IPS-18c (cell line): Measurements from ENCODE around the gene DLG2.

Experiments used
- H3K4me3 ChIP-seq: 2 replicates; pipeline ENCODE4 v1.7.0; 2013; ENCODE audit warnings: low read depth, mild to moderate bottlenecking, low read length, moderate library complexity; ENCODE audit not compliant: insufficient read depth
- H3K9me3 ChIP-seq: one replicate; pipeline ENCODE4 v1.6.1; 2013; ENCODE audit warnings: mild to moderate bottlenecking, low read length, moderate library complexity; ENCODE audit not compliant: control insufficient read depth, insufficient read depth

Gene DLG2

DNA sequence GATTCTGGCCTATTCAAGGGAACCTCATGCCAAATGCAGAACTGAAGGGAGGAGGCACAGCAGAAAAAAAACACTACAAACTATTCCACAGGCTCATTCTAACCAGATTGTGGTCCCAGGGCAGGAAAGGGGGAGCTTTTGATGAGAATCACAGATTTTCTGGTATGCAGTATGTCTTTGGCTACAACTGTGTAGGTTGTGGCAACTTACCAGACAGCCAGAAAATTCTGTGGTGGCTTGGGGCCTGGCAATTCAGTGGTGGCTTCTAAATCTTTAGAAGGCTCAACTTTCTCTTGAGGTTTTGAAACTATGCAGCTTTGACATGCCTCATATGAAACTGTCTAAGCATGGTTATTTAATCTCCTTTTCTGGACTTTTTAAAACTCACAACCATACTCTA, 1490.2 kb downstream of the DLG2 start:
- Histone ChIP-seq H3K9me3 (no peaks in the 10 kb centered on the region), H3K4me3 (no peak overlapping the region)

DNA sequence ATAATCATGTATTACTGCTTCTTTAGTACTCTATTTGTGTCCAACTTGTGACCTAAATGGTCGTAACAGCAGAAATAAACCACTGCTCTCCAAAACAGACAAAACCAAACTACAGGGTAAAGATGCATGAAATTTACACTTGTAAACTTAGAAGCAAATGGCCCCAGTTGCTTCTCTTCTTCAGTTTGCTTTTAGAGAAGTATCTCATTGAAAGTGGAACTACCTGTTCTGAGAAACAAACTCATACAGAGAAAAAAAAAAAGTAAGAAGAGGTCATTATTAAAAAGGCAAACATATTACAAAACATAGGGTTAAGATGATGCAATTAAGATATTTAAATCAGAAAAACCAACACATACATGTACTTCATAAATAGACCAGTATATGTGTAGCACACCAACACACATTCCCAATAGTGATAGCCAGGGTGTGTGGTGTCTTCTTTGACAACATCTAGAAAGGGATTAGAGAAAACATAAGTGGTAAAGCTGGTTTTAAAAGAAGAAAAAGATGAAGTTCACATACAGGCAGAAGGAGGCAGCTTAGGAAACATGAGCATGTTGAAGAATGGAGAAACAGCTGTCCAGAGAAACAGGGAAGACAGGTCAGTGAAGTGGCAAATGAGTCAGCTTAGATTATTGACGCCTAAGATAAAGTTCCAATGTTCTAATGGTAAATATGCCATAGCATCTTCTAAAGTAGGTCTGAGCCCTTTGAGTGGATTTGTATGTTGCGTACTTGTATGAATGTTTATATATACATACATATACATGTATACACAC, 1496.3 kb downstream of the DLG2 start:
- no peak overlapping the region for H3K4me3 ChIP-seq
- no peaks in the 10 kb centered on the region for H3K9me3 ChIP-seq

DNA sequence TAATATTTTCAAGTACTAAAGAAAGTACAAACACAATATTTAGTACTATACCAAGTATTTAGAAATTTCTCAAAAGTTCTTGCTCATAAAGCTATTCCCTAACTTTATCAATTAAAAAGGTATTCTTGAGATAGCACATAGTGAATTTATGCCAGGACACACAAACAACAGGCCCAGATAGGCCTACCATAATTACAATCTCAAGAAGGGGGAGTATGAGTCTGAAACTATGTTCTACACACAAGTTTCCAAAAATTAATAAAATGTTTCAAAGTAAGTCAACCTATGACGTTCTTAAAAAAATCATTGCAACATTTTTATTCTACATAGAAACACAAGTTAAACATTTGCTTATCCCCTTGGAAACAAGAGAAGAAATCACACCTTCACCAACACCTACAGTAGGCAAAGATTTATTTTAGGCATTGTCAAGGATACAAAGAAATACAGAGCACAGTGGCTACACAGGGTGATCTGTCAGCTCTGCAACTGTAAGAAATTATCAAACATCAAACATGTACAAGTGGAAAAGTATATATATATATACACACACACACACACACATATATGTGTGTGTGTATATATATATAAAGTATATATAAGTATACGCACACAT, 1497.1 kb downstream of the DLG2 start:
- no peaks in the 10 kb centered on the region for H3K9me3 ChIP-seq

DNA sequence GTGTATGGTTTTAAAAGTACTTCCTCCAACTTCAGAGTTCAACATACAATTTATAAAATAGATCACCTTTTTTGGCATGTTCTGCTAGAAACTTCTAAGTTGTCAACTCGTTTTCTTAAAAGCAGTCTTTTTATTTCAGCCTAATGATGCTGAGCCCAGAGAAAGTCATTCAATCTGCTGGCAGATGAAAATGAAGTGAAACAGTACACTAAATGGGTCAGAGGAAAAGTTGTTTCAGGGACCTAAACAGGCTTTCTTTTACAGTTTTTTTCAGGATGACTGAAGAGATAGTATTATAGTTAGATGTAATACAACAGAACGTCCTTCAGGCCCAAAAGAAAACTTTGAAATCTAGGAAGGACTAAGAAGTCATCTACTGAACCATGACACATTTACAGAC, 1498.3 kb downstream of the DLG2 start:
- no peaks in the 10 kb centered on the region for H3K9me3 ChIP-seq
- H3K4me3 ChIP-seq, result no peak overlapping the region

More for the DNA sequence above, 1497.1 kb downstream of the DLG2 start:
- H3K4me3 ChIP-seq, result no peak overlapping the region

DNA sequence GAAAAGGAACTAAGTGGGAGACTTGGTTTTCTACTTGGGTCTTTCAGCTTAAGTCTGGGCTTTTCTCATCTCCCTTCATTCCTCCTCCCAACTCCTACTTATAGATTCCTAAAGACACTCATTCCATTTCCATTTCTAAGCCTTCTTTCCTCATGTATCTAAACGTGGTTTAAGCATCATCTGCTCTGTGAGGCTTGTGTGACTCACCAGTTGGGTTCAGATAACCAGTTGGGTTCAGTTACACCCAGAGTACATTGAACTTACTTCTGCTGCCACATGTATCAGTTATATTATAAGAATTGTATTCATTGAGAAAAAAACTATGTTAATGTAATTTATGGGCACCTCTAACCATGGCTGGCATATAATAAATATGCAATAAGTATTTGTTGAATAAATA, 1509.8 kb downstream of the DLG2 start:
- Histone ChIP-seq H3K9me3 (no peaks in the 10 kb centered on the region), H3K4me3 (no peak overlapping the region)

DNA sequence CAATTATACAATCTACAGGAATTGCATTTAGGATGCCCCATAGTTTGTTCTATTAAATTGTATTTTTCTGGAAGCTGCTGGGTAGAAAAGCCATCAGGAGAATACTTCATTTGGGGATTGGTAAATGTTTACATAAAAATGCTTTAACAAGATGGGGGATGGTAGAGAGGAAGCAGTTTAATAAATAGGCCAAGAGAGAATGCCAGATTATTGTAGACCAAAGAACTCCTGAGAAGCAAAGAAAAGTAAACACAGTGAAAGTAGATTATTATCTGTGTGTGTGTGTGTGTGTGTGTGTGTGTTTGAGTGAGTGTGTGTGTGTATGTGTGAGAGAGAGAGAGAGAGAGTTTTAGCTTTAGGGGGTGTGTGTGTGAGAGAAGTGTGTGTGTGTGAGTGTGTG, 1520.6 kb downstream of the DLG2 start:
- H3K9me3 ChIP-seq, result no peaks in the 10 kb centered on the region
- no peak overlapping the region for H3K4me3 ChIP-seq

DNA sequence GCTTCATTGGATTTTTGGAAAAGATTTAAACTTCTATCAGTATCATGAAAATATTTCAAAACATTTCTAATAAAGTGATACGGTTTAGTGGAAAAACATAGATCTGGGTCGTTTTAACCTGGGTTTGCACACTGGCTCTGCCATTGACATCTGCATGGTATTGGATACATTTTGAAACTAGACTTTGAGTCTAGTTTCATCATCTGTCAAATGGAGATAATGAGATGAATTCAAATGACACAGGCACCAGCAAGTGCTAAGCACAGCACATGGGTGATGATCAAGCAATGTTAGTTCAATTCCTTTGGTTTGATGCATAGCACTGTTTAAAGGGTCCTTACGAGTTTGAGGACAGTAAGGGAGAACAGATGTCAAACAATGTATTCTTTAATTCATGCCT, 1522.0 kb downstream of the DLG2 start:
- H3K4me3 ChIP-seq, result no peak overlapping the region
- no peaks in the 10 kb centered on the region for H3K9me3 ChIP-seq

DNA sequence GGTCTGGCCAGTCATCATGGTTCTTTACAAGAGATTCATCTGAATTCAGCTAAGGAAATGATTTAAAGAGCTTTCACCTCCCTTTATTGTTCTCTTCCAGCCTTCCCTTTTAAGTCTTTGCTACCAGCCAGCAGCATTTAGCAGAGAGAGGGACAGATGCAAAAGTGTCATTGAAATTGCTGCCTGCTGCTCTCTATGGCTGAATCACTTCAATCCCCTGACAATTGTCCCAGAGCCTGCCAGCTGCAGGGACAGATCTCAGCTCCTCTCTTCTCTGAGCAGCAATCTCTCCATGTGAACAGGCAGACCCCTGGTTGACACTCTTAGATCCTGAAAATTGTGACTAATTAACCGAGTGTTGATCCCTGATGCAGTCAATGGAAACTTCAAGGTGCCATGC, 1524.0 kb downstream of the DLG2 start:
- H3K4me3 ChIP-seq, result no peak overlapping the region

DNA sequence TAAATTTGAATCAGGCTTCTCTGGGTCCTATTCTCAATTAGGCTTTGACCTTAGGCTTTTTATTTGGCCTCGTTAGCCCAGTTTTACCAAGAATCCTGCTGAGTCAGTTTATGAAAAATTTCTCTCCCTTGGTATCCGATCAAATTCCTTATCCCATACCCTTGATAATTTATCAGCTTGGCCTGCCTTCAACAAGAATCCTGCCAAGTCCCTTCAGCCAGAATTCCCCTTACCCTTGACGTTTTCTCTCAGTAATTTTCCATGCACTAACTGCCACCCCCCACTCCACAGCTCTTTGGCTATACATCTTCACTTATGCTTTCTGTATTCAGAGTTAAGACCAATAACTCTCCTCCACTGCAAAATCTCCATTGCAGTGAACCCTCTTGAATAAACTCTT, 1530.0 kb downstream of the DLG2 start:
- no peak overlapping the region for H3K4me3 ChIP-seq
- no peaks in the 10 kb centered on the region for H3K9me3 ChIP-seq

More for the DNA sequence above, 1524.0 kb downstream of the DLG2 start:
- H3K9me3 ChIP-seq, result no peaks in the 10 kb centered on the region

DNA sequence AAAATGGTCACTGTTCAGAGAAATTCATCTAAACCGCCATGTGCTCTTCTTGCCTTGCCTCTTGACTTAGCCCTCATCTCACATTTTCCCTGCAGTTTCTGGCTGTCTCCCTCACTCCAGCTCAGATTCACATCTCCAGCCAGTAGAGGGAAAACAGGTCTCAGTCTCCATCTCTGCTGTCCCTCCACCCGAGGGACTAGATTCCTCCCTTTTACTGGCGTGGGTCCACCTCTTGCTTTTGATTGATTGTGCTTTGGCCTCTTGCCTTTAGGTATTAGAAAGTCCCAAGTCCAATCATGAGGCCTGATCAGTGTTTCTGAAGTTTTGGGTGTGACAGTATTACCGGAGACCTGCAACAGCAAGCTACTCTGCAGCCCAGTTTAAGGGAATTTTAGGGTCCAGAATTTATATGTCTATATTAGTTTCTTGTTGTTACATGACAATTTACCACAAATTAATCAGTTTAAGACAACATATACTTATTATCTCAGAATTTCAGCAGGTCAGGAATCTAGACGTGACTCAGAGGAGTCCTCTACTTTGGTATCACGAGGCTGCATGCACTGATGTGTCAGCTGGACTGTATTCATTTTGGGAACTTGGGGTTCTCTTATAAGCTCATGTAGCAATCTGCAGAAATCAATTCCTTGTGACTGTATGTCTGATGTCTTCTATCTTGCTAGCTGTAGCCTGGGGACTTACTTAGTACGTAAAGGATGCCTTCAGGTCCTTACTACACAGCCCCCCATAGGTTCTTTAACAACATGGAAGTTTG, 1535.7 kb downstream of the DLG2 start:
- Histone ChIP-seq H3K4me3 (no peak overlapping the region), H3K9me3 (no peaks in the 10 kb centered on the region)

DNA sequence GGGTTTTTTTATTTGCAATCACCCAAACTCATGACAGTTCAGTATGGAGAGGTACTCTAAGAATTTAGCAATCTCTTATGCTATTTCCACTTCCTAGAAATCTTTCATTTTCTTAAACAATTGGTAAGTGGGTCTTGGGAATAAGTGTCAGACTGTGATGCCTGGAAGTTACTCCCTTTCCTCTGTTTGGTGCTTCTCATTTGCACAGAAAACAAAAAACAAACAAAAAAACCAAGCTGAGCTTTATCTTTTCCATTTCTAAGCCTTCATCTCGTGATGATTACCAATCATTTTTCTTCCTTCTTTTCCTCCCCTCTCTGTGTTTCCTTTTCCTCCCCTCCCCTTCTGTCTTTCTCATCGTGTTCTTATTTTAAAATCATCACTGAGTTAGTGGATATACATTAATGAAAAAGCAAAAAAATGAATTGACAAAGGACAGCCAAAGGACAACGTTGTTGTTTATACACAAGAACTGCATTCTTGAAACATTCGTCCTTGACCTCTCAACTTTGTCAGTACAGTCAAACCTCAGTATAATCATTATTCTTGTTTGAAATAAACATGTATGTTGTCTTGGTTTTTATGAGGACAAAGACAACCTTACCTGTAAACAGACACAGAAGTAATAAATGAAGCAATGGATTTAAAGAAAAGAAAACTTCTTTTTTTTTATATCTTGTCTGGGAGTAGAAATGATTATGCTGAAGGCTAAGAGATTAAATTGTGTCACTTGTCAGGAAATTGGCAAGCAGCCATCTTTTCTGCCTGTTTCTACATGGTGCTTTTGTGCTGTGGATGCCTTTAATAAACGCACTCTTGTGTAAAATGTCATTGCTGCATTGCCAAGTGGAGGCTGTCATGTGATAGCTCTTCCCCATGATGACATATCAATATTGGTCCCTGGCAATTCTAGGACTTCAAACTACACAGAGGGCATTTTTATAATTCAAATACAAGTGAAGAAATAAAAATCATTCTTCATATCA, 1537.8 kb downstream of the DLG2 start:
- no peaks in the 10 kb centered on the region for H3K9me3 ChIP-seq

DNA sequence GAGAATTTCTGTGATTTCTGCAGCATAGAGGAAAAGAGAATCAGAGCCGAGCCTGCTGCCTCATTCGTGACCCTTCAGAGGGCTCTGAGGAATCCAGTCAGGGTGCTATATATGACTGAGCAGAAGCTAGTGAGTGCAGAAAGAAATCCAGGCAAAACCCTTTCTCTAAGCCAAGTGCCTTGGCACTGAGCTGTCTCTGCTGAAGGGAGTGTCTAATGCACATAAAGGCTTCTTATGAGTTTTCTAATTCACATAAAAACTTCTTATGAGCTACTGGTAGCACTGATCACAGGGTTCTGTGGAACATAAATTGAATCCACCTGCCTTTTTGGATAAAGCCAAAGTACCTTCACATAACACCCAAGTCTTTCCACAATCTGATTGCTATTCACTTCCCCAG, 1555.3 kb downstream of the DLG2 start:
- no peak overlapping the region for H3K4me3 ChIP-seq
- no peaks in the 10 kb centered on the region for H3K9me3 ChIP-seq

More for the DNA sequence above, 1537.8 kb downstream of the DLG2 start:
- H3K4me3 ChIP-seq, result no peak overlapping the region

DNA sequence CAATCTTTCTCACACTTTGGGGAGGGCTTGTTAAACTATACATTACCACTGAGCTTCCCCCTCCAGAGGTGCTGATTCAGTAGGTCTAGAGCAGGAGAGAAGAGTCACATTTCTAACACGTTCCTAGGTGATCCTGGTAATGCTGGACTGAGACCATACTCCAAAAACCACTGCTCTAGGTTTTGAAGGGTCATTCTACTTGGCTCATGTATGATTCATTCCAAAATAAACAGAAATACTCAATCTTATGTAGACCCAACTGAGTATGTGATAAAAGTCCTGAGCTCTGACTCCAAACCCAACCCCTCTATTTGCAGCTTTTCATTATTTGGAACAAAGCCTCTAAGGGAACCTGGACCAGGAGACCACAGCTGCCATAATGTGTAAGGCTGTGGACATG, 1558.1 kb downstream of the DLG2 start:
- H3K9me3 ChIP-seq, result no peaks in the 10 kb centered on the region

DNA sequence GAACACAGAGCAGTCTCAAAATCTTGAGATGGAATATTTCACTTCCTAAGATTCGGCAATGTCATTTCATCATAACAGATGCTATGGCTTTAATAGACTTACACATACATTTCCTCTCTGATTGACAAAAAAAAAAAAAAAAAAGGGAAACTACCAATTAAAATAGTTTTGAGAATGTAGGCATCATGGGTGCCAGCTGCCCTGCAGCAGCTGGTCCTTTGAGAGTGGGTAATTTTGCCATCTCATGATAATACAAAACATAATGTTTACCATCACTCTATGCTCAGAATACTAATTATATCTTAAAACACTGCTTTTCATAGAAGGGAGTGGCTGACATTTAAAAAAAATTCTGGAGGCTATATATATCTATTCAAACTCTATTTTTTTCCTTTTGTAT, 1565.4 kb downstream of the DLG2 start:
- Histone ChIP-seq H3K9me3 (no peaks in the 10 kb centered on the region), H3K4me3 (no peak overlapping the region)

More for the DNA sequence above, 1558.1 kb downstream of the DLG2 start:
- no peak overlapping the region for H3K4me3 ChIP-seq

DNA sequence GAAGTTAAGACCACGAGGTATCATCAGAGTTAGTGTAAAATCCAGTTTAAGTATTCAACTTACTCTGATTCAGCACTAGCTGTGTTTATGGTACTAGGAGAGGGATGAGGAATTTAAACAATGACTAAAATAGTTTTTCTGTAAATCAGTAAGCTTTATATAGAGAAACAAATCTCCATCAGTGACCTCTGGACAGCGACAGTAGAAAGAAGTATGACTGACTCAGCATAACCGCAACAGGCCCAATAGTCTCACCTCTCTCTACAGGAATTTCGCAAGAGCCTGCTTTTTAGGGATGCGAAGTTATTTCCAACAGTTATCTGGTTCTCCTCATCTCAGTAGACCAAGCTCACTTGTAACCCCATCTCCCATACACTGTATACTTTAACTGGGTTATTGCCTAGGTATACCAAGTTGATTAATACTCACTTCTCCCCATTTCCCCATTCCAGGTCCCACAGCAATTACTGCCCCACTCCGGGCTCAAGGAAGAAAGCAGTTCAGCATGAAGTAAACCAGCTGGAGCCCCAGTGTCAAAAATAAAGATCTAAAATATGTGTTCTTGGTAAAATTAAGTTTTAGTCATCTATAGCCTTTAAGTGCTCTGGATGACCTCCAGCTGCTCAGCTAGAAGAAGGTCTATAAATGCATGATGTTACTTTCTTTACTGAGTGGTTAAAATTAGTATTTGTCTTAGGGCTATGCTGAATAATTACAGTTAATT, 1570.3 kb downstream of the DLG2 start:
- no peaks in the 10 kb centered on the region for H3K9me3 ChIP-seq
- no peak overlapping the region for H3K4me3 ChIP-seq

DNA sequence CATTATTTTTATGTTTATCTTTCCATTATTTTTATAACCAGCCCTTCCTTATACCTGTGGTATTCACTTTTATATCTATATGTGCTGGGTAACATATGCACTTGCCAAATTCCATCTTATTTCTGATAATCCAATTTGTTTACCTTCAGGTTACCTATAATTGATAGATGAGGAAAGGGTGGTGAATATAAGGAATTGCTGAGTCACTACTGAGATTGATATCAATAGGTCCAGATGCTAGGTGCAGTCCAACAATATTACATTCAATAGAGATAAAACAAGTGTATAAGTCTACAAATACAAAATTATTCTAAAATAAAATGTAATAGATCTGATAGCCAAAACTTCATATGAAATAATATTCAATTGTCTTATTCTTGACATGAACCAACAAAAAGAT, 1582.0 kb downstream of the DLG2 start:
- H3K9me3 ChIP-seq, result no peaks in the 10 kb centered on the region
- H3K4me3 ChIP-seq, result no peak overlapping the region
